Activated T-helper 1 cell treated with Interleukin-2 at 50 U/mL for 16 hours (primary cell): Measurements from ENCODE around the gene ERGIC1.
"Not testable (repeated sequence)": the region's sequence is repeated elsewhere in the genome, so short reads cannot be mapped to it uniquely, and the experiment has no call there.

ENCODE experiments used
- DNase-seq: peaks from one replicate; pipeline ENCODE4 v3.0.0-alpha.2; 2020; ENCODE audit warnings: low read depth

Gene ERGIC1, protein sequence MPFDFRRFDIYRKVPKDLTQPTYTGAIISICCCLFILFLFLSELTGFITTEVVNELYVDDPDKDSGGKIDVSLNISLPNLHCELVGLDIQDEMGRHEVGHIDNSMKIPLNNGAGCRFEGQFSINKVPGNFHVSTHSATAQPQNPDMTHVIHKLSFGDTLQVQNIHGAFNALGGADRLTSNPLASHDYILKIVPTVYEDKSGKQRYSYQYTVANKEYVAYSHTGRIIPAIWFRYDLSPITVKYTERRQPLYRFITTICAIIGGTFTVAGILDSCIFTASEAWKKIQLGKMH

DNA sequence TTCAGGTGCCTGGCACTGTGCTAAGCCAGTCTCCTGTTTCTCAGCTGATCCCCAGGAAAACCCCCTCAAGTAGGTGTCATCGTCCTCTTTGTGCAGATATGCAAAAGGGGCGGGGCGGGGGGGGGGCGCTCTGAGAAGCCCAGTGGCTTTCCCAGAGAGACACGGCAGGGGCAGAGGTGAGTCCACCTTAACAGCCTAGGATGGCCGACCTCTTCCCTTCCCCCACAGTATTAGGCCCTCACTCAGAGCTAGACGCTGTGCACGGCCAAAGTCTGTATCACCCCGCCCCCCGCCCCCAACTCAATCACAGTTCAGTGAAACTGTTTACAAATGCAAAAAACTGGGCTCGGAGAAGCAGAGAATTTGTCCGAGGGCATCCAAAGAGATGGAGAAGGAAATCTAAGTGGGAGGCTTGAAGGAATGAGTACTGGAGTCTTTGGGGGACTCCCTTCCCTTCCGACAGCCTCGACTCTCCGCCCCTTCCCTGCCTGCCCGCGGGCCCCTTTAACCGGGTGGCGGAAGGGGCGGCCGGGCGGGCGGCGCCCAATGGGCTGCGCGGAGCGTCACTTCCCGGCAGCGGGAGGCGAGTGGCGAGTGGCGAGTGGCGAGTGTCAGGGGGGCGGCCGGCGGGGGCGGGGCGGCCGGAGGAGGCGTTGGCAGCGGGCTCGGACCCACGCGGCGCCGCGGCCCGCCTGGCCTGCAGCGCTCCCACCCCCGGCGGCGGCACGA, at the start of gene ERGIC1:
Gene ERGIC1, plus strand, starts transcription at position 566 of the 729 bp plus-strand sequence. Its CDS starts 163 bp downstream, at position 729.
- DNase-seq: peak; percentile 50

GRCh38 chr5:172785429-172786088, 48.5 kb upstream of the ERGIC1 start:
- no peak for DNase-seq

DNA sequence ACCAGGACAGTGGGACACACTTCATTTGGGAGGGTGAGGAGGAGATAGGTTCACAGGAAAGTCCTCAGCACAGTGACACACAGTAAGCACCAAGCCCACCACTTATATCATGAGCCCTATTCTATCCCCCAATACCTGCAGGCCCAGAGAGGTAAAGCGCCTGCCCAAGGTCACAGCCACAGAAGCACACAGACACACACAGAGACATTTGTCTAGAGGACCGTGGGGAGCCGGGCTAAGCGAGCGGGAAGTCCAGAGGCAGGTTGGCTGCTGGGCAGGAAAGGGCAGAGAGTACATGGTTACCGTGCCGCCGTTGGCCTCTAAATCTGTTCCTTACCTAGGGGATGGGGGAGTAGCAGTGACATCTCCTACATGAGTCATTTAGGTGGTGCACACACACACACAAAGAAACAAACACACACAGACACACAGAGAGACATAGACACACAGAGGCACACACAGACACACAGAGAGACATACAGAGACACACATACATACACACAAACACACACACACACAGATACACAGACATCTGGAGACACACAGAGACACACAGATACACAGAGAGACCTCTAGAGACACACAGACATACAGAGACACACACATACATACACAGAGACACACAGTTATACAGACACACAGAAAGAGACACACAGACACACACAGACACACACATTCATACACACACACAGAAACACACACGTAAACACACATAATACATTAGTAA, 47.2 kb upstream of the ERGIC1 start:
- DNase-seq: no peak

- DNase-seq: not testable (repeated sequence)
Measured at GRCh38 chr5:172787538-172787937, 46.5 kb upstream of the ERGIC1 start.

DNA sequence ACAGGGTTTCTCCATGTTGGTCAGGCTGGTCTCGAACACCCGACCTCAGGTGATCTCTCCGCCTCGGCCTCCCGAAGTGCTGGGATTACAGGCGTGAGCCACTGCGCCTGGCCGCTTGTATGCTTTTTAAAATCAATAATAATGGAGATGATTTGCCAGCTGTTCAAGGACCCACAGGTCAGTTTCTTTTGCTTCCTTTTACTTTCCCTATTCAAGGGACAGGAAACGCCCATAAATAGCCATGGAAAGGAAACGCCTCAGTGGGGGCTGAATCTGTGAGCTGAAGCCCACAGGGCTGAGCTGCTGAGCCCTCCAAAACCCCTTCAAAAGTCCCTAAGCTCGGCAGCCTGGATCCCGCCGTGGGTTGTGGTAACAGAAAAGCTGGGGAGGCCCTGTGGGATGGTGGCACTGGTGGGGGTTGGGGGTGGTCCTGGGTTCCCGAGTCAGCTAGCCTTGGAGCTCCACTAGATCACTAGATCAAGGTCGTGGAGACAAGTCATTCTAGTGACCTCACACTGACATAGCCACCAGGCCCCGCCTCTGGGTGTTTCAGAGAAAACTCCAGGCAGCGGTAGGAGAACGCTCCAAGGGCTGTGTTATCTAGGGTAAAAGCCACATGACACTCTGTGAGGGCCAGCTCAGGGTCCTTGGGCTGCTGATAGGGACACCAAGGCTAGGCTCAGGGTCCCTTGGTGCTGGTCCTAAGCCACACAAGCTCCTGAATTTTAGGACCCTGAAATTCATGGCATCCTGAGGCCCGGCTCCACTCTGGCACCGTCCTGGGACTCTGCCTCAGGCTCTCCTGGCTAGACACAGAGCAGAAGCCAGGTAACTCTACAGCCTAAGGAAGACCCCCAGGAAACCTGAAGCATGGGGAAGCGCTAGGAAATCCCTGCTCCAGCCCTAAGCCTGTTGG, 45.0 kb upstream of the ERGIC1 start:
- no peak for DNase-seq

DNA sequence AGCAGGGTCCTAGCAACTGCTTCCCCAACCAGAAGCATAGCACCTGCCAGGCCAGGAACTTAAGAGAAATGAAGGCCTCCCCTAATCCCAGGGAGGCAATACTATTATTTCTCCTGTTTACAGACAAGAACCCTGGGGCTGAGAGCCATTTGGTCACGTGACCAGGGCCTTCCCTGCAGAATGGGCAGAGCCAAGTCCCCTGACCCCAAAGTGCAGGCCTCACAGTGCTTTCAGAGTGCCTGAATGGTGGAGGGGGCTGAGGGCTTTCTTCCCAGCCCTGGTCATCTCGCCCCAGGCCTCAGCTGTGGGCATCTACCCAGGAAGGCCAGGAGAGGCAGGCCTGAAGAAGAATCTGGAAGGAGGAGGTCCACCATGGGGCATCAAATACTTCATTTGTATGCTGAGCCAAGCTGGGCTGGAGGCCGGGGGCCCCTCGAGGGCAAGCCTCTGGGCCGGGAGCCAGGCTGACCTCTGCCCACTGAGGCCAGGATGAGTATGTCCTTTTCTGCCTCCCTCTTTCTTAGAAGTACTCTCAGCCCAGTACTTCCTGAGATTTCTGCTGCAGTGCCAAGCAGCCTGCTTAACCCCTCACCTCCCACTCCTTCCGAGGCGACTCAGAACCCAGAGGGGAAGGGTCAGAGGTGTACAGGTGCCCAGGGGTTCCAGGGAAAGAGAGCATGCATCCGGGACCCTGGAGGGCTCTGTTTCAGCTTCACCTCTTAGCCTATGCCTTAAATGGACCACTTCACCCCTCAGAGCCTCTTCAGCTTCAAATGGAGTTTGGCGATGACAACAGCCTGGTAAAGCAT, 44.2 kb upstream of the ERGIC1 start:
- no peak for DNase-seq

DNA sequence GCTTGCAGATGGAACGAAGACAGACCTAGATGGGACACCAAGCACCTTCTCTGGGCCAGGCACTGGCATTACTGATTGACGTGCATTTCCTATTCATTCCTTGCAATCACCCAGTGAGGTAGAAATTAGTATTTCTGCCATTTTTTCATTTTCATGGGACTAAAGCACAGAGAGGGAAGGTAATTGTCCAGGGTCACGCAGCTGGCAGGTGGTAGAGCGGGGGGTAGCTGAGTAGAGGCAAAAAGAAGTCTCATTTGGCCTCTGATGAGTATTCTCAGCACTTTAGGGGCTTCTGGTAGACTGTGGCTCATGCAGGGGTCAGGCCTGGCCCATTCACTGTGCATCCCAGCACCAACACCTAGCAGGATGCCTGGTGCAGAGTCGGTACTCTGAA, 43.6 kb upstream of the ERGIC1 start:
- no peak for DNase-seq

- no peak for DNase-seq
Measured at GRCh38 chr5:172791286-172791685, 42.8 kb upstream of the ERGIC1 start.

GRCh38 chr5:172791726-172792445, 42.2 kb upstream of the ERGIC1 start:
- DNase-seq: no peak

- DNase-seq: no peak
Measured at GRCh38 chr5:172792701-172793570, 41.1 kb upstream of the ERGIC1 start.

- DNase-seq: no peak
Measured at GRCh38 chr5:172793577-172794488, 40.2 kb upstream of the ERGIC1 start.

- no peak for DNase-seq
Measured at GRCh38 chr5:172795318-172795977, 38.6 kb upstream of the ERGIC1 start.

- no peak for DNase-seq
Measured at GRCh38 chr5:172796306-172796705, 37.7 kb upstream of the ERGIC1 start.

- no peak for DNase-seq
Measured at GRCh38 chr5:172797771-172798191, 36.3 kb upstream of the ERGIC1 start.

GRCh38 chr5:172798422-172799215, 35.4 kb upstream of the ERGIC1 start:
- no peak for DNase-seq

- no peak for DNase-seq
Measured at GRCh38 chr5:172799416-172799815, 34.6 kb upstream of the ERGIC1 start.
